Fibroblast of lung (primary cell): ENCODE data around the gene SMCO3.

Source experiments
- EZH2 ChIP-seq: IDR thresholded peaks from 2 replicates; pipeline ENCODE4 v1.5.1; 2012; ENCODE audit warnings: low read length, control low read depth, mild to moderate bottlenecking; ENCODE audit errors: missing control alignments
- TF ChIP-seq, protein P1 (sequence below), 2 donors: IDR thresholded peaks in 1 of 2; conservative IDR thresholded peaks in 1 of 2; 1 replicate in 1 of 2; 2 replicates in 1 of 2; pipeline ENCODE4 v1.5.1; 2011 to 2012; ENCODE audit warnings: low read length in 2 of 2, control low read depth in 1 of 2, inconsistent platforms in 1 of 2, low read depth in 1 of 2, mild to moderate bottlenecking in 1 of 2

- TF ChIP-seq, protein P1, sequence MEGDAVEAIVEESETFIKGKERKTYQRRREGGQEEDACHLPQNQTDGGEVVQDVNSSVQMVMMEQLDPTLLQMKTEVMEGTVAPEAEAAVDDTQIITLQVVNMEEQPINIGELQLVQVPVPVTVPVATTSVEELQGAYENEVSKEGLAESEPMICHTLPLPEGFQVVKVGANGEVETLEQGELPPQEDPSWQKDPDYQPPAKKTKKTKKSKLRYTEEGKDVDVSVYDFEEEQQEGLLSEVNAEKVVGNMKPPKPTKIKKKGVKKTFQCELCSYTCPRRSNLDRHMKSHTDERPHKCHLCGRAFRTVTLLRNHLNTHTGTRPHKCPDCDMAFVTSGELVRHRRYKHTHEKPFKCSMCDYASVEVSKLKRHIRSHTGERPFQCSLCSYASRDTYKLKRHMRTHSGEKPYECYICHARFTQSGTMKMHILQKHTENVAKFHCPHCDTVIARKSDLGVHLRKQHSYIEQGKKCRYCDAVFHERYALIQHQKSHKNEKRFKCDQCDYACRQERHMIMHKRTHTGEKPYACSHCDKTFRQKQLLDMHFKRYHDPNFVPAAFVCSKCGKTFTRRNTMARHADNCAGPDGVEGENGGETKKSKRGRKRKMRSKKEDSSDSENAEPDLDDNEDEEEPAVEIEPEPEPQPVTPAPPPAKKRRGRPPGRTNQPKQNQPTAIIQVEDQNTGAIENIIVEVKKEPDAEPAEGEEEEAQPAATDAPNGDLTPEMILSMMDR (conservative IDR thresholded peaks at IDR 0.05 in 1 of 2, IDR thresholded peaks at IDR 0.05 in 1 of 2; ENCODE audit: low read depth in 1 of 2, low read length in 2 of 2), result no peak
- no peak for TF ChIP-seq EZH2
Measured at GRCh38 chr12:14784471-14784870, 29.5 kb downstream of the SMCO3 start.
